GM21737 (cell line): ENCODE measurements around the gene UBE2G2.

Experiments used
- ATAC-seq: cut with Tn5 transposase; IDR thresholded peaks from one replicate; pipeline ENCODE4 v1.9.1; 2021; ENCODE audit warnings: mild to moderate bottlenecking, moderate library complexity; ENCODE audit not compliant: unreplicated experiment

Gene UBE2G2

DNA sequence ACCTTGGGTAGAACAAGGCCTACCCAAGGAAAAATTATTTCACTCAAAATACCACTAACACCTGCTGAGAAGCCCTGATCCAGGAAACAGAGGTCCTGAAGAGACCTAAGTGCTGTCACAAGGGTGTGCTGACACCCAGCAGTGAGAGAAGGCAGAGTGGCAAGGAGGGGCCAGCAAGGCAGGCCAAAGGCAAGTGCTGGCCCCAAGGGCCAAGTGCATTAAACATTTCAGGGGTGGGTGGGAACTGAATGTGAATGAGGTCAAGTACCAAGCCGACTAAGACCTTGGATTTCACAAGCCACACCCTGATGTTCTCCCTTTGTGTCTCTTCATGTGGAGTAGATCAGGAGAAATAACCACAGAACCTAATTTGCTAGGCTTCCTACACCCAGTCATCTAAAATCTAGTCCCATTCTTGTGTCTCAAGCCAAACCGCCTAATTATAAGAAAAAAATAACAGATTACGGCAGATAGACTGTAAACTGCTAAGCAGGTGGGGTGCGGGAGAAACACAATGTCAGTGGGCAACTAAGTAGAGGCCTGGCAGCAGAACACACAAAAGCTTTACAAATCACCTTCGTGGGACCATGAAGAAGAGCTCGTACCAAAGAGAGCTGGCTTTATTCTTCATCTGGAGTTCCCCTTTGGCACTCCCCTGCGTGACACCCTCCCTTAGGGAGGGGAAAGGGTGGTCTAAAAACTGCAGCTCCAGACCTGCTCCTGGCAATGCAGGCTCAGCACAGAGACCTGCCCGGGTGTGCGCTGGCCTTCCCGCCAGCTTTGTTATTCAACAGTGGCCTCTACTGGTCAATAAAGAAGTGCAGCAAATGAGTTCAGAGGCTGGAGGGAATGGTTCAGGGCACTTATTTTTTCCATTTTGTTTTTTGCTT is 8.7 kb downstream of the UBE2G2 start:
- ATAC-seq = peak; percentile 66

DNA sequence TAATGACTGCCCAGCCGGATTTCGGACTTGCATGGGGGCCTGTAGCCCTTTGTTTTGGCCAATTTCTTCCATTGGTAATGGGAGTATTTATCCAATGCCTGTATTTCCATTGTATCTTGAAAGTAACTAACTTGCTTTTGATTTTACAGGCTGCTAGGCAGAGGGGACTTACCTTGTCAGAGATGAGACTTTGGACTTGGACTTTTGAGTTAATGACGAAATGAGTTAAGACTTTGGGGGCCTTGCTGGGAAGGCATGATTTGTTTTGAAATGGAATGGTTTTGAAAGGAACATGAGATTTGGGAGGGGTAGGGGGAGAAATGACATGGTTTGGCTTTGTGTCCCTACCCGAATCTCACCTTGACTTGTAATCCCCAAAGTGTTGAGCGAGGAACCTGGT is 9.6 kb downstream of the UBE2G2 start:
- ATAC-seq = no peak

DNA sequence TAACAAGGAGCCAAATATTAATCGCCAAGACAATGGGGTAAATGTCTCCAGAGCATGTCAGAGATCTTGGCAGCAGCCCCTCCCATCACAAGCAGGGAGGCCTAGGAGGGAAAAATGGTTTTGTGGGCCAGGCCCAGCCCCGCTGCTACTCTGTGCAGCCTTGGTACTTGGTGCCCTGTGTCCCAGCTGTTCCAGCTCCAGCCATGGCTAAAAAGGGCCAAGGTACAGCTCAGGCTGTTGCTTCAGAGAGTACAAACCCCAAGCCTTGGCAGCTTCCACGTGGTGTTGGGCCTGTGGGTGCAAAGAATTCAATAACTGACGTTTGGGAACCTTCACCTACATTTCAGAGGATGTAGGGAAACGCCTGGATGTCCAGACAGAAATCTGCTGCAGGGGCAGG is 10.4 kb downstream of the UBE2G2 start:
- ATAC-seq = no peak

DNA sequence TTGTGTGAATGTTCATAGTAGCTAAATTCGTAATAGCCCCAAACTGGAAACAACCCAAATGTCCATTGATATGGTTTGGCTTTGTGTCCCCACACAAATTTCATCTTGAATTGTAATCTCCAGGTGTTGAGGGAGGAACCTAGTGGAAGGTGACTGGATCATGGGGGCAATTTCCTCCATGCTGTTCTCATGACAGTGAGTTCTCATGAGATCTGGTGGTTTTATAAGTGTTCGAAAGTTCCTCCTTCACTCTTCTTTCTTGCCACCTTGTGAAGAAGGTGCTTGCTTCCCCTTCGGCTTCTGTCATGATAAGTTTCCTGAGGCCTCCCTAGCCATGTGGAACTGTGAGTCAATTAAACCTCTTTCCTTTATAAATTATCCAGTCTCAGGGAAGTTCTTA is 11.3 kb downstream of the UBE2G2 start:
- no peak for ATAC-seq

DNA sequence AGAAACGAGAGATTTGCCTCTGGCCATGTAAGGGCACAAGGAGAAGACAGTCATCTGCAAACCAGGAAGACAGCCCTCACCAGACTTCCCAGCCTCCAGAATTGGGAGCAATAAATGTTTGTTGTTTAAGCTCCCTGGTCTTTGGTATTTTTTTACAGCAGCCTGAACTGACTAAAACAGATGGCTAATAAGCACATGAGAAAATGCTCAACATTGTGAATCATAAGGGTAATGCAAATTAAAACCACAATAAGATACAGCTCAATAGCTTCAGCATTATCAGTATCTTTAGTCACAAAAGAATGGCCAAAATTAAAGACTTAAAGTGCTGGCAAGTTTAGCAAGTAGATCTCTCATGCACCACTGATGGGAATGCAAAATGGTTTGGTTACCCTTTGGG is 11.7 kb downstream of the UBE2G2 start:
- ATAC-seq = no peak

DNA sequence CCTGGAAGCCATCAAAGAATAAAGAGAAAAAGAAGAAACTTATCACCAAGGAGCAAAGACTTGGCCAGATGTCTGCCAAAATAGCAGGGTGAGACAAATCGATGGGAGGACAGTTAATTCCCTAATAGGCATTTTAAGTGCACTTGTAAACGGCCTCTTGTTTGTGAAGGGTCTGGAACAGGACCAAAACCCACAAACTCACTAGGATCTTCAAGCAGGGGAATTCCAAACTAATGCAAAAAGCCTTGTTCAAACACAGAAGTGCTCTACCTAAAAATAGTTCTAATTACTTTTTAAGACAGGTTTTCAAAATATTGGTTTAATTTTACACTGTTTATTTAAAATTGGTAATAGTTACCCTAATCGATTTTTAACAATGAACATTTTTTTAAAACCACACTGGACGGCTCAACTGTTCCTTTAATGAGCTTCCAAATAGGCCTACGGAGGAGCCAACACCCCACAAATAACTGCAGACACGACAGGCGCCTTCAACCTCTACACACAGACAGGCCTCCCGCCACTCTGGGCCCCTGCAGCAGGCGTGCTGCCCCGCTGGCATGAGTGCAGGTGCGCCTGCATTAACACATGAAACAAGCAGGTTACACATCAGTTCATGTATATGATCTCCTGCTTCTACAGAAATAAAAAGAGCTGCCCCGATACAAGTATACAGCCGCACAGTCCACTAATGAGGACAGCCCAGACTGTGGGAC is 15.8 kb downstream of the UBE2G2 start:
- no peak for ATAC-seq

DNA sequence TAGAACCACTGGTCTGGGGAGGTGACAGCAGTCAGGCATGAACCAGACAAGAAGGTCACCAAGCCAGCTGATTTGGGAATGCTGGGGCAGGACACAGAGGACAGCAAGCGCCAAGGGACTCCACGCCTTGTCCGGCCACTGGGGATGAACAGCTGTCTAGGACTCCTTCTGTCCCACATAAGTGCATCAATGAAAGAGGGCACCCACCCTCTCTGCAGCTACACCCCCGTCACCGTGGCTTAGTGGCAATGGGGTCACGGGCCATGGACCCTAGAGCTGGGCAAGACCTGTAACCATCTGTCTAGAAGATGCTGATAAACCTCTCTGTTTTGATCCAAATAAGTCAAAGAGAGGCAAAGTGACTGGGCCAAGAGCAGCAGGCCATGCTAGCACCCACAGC is 16.8 kb downstream of the UBE2G2 start:
- ATAC-seq = no peak

DNA sequence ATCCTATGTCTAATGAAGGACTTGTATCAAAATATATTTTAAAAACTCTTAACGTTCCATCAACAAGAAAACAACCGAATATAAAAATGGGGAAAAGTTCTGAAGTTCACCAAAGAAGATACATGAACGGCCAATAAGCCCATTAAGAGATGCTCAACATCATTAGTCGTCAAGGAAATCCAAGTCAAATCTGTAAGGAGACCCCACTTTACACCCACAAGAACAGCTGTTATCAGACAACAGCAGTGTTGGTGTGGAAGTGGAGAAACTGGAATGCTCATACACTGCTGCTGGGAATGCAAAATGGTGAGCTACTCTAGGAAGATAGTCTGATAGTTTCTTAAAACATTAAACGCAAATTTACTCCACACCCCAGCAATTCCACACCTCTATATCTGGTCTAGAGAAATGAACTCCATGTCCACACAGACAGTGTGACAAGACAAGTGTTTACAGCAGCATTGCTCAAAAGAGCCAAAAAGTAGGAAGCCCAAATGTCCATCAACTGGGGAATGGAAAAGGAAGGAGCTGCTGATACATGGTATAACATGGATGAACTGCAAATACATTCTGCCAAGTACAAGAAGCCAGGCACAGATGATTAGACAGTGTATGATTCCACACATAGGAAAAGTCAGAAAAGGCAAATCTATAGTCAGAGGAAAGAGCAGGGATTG is 18.5 kb downstream of the UBE2G2 start:
- no peak for ATAC-seq

DNA sequence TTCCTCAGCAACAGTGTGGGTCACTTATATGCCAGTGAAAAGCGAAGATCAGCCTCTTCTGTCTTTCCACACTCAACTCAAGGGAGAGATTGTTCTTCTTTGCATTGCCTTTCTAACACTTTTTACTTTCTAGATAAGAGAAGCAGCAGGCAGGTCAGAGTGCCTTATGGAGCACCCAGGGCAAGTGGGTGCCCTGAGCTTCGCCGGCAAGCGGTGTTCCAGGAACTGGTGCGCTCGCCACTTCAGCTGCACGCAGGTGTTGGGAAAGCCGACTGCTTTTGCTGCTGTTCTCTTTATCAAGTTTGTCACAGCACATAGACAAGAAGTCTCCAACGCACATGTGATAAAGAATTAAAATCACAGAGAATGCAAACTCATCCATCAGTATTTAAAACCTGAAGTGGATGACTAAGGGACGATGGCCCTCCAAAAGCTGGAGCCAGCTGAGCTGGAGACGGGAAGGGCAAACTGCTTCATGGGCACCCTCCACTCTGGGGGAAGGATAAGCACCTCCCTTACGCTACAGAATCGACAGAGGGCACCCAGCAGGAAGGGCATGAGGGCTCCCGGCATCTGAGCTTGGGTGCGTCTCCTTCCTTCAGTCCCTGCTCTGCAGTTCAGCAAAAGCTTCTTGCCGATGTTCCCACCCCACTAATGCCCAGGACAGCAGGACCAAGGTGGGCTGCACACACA is 20.7 kb downstream of the UBE2G2 start:
- no peak for ATAC-seq

DNA sequence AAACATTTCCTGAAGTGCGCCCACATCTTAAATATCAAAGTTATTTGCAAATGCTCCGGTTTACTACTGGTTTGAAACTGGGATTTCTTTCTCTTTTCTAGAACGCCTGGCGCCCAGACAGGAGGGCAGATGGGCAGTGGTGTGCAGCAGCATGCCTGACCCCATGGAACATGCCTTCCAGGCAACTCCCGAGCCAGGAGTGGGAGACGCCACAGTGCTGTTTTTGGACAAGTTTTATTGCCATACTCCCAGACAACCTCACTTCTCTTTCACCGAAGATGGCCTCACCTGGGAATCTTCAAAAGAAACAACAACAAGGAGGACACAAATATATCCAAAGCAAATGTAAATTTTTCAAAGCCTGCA is 21.5 kb downstream of the UBE2G2 start:
- no peak for ATAC-seq

DNA sequence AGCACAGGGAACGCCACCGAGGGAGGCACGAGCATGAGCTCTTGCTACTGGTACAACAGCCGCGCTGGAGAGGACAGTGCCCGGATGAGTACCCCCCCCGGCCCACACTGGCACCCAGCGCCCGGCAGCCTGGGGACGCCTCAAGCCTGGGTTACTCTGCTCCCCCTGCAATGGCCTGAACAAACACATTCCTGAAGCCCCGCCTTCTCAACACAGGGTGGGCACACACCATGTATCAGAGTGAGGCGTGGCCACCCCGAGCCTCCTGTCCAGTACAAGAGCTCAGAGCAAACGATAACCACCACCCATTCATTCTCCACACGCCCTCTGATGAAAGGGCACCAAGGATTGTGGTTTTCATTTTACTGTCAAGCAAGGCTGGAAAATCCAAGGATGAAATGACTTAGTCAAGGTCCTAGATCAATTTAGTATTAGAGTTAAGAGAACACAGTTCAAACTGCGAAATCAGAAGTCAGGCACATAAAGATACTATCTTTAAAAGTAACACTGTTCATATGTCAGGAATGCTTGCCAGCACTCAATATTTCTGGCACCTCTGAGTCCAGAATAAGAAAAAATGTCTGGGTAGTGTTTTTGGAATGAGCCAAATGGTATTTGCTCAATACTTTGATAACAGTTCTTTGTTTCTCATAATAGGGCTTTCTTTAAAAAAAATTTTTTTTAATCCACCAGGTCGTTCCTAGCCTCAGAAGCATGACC is 22.0 kb downstream of the UBE2G2 start:
- no peak for ATAC-seq

DNA sequence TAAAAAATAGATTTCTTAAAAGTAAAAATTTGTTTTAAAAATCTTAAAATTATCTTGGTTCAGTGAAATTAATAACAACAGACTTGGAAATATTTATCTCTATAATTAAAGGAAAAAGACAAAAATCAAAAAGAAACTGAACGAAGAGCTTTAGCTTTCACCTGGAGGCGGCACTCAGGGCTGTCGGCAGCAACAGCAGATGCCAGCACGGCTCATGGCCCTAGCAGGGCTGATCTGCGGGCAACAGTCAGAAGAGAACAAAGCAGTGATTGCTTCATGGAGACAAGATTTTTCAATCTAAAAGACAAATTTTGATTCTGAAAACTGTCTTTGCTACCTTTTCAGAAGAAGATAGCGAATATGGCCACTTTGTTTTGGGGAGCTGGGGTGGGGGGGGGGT is 22.6 kb downstream of the UBE2G2 start:
- no peak for ATAC-seq

DNA sequence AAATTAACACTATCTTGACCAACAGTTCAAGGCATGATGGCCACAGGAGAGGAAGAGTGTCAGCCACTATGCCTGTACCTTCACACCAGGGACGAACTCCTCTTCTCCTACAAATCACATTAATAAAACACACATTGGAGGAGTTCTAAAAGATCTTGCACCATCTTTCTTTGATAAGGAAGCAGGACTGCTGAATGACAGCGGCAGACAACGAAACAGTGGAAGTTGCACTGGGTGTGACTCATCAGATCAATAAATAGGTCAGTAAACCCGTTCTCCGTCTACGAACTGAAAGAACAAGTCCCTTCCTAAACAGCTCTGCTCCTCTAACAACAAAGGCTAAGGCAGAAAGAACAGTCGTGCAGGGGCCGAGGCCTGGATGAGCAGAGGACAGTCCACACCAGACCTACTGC is 23.1 kb downstream of the UBE2G2 start:
- no peak for ATAC-seq

DNA sequence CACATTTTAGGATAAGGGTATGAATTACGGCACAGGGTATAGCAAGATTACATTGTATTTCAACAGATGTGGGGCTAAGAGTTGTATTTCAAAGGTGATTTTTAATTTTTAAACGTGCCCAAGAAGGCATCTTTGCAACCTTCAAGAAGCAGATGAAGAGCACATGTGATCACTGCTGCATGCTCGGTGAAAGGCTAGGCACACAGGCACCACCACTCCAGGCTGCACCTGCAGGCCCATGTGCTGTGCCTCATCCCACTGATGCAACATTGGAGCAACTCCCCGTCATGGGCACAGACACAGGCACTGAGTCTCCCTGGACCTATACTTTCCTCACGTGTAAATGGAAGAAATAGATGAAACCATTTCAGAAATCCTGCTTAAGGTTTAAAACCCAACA is 23.5 kb downstream of the UBE2G2 start:
- ATAC-seq = no peak

DNA sequence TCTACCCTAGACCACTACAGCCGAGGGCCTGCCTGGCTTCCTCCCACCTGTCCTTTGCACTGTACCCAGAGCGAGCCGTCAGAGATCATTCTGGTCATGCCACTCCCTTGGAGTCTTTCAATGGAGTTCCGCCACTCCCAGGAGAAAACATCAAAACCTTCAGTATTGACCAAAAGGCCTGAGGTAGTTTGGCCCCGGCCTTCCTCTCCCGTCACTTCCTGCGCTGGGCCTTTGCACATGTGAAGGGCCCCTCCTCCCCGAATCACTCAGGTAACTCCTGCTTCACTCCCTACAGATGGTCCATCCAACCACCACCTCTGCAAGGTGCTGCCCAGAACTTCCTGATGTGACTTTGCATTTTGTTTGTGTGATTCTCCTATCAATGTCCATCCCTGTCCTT is 26.6 kb downstream of the UBE2G2 start:
- no peak for ATAC-seq

DNA sequence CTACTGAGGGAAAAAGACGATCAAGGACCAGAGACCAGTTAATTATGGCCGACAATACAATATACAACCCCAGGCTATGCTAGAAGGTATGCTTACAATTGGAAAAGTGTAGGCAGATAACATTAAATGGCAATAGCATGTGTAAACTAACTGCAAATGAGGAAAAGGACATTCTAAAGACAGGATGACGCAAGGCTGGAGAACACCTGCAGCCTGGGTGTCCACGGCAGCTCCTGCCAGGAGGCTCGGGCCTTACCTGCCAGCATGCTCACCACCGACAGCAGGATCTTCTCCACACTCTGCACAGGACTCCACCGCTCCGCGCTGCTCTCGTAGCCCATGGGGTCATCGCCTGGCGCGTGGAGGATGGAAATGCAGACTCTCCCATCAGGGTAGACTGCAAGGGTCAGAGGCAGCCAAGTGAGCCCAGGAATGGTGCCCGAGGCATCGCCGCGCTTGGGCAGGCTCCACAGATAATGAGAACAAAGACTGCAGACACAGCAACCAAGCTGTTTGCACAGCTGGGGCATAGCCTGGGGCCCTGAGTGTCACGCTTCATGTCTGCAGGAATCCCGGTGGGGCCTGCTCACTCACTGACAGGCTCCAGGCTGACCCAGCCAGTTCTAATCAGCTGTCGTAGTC is 28.2 kb downstream of the UBE2G2 start:
- ATAC-seq = no peak

DNA sequence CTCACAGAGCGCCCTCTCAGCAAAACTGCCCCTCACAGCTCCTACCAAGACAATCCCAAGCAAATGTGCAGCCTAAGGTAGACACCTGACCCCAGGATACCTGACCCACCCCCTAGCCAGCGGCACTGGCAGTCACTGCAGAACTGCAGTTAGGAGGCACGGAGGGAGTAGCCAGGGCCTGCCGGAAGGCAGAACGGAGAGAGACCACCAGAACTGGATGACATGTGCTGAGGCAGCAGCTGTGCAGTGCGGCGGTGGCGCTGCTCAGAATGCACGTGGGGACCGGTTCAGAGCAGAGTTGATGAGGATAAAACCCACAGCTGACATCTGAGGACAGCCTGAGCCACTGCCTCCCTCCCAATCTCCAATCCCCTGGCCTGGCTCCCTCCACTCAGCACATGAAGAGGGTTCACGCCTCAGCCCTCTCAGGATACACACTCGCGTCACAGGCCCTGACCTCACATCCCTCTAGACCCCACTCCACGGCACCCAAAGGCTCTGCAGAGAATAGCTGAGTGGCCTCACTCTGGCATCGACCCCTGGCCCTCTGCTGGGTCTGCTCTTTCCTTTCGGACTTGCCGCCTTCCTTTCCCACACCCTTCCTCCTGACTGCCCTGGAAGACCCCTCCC is 29.6 kb downstream of the UBE2G2 start:
- no peak for ATAC-seq

DNA sequence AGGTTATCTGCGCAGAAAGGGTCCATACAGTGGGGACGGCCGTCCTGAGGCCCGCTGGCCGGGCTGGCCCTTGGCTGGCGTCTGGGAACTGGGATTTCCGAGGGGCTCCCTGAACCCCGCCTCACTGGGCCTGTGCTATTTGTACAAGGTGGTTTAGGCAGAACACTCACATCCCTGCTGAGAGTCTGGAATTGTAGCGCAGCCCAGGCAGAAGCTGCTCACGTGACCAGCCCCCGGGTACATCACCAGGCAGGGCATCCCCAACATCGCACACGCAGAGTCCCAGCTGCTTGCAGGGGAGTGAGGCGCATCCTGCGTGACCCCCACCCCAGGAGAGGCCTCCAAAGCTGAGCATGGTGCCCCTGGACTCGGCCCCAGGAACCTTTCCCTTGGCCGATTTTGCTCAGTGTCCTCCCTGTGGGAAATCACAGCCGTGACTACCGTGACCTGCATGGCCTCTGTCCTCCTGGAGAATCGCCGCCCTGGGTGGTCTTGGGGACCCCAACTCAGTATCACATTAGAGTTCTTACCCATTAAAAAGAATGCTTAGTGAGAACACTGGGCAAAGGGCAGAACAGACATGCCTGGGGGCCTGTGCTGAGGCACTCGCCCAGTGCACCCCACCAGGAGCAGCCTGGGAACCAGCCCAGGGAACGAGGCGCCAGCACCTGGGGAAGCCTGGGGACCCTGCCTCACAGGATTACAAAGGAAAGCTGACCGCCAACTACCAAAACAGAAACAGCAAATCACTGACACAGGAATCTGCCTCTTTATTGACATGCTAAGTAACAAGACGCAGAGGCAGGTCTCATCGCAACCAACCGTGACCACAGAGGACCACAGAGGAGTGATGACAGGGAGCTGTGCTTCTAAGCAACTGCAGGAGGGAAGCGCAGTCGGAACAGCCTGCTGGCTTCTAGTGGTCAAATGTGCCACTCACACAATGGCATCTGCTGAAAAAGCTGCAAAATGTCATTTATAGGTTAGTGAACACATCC is 33.5 kb downstream of the UBE2G2 start:
- ATAC-seq = no peak
